AG04449 (cell line): ENCODE results near the gene MYDGF.

Experiments
- CTCF ChIA-PET: fragments of 350-600 bp; formaldehyde crosslinking; extraction: SDS; loops from one replicate; lab custom pipeline; 2021; ENCODE audit warnings: antibody characterized with exemption; lab: Yijun Ruan, JAX
- POLR2A ChIA-PET: fragments of 400-600, 350-600 bp; formaldehyde crosslinking; extraction: SDS; loops from one replicate; lab custom pipeline; 2020; ENCODE audit warnings: antibody characterized with exemption, inconsistent platforms; lab: Yijun Ruan, JAX
- DNase-seq: peaks from one replicate; pipeline ENCODE4 v3.0.0-alpha.2; 2010; ENCODE audit warnings: low read depth, low spot score
- H3K4me3 ChIP-seq: 2 replicates; pipeline ENCODE4 v1.5.1; 2011; ENCODE audit warnings: low read depth, mild to moderate bottlenecking, control low read depth, low read length
- TF ChIP-seq, protein P1 (sequence below): IDR thresholded peaks from one replicate; pipeline ENCODE4 v1.5.1; 2011; ENCODE audit warnings: mild to moderate bottlenecking, moderate library complexity, low read length, control low read depth, inconsistent platforms; ENCODE audit not compliant: insufficient read depth; ENCODE audit errors: missing control alignments

MYDGF gene

DNA sequence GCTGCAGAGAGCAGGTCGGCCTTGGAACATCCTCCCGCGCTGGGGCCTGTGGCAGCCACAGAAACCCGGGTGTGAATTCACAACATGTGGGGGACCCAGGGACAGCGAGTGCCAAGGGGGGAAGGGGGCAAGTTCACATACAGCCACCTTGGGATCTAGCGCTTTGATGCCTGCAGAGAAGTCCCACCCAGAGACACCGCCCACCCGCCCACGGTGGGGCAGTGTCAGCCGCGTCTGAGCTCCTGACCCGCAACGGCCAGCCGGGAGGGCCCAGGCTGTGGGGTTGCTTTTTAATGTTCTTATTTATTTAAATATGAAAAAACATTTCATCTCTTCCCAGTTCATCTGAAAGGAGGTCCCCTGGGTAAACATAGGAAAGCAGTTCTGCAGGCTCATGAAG is 12.9 kb downstream of the MYDGF start:
- H3K4me3 ChIP-seq: no peak overlapping the region
- POLR2A ChIA-PET: no interaction called here
- CTCF ChIA-PET: no interaction called here
- no peak for DNase-seq
- TF ChIP-seq, protein P1, sequence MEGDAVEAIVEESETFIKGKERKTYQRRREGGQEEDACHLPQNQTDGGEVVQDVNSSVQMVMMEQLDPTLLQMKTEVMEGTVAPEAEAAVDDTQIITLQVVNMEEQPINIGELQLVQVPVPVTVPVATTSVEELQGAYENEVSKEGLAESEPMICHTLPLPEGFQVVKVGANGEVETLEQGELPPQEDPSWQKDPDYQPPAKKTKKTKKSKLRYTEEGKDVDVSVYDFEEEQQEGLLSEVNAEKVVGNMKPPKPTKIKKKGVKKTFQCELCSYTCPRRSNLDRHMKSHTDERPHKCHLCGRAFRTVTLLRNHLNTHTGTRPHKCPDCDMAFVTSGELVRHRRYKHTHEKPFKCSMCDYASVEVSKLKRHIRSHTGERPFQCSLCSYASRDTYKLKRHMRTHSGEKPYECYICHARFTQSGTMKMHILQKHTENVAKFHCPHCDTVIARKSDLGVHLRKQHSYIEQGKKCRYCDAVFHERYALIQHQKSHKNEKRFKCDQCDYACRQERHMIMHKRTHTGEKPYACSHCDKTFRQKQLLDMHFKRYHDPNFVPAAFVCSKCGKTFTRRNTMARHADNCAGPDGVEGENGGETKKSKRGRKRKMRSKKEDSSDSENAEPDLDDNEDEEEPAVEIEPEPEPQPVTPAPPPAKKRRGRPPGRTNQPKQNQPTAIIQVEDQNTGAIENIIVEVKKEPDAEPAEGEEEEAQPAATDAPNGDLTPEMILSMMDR: no peak

DNA sequence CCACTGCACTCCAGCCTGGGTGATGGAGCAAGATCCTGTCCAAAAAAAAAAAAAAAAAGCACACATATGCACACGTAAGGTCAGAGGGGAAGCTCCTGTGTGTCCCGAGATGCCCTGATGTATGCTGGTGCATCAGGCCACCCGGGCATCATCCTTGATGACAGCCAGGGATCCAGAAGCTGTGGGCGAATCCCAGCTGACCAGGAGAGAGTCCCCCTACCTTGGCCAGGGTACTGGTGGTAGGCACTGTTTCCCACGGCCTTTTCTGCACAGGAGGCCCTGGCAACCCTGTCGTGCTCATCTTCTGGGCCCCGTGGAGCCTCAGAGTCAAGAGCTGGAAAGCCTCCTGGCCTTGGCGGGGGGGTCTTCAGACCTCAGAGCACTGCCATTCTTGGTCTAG is 14.0 kb downstream of the MYDGF start:
- ChIA-PET CTCF (interaction anchor here (1.0 to 1.5 kb wide), 2 partner anchors 20 to 24 kb away, joined by 3 to 5 read pairs; no protein-coding TSS in a partner anchor), POLR2A (no interaction called here)
- no peak for DNase-seq
- TF ChIP-seq, protein P1: no peak
- no peak overlapping the region for H3K4me3 ChIP-seq

DNA sequence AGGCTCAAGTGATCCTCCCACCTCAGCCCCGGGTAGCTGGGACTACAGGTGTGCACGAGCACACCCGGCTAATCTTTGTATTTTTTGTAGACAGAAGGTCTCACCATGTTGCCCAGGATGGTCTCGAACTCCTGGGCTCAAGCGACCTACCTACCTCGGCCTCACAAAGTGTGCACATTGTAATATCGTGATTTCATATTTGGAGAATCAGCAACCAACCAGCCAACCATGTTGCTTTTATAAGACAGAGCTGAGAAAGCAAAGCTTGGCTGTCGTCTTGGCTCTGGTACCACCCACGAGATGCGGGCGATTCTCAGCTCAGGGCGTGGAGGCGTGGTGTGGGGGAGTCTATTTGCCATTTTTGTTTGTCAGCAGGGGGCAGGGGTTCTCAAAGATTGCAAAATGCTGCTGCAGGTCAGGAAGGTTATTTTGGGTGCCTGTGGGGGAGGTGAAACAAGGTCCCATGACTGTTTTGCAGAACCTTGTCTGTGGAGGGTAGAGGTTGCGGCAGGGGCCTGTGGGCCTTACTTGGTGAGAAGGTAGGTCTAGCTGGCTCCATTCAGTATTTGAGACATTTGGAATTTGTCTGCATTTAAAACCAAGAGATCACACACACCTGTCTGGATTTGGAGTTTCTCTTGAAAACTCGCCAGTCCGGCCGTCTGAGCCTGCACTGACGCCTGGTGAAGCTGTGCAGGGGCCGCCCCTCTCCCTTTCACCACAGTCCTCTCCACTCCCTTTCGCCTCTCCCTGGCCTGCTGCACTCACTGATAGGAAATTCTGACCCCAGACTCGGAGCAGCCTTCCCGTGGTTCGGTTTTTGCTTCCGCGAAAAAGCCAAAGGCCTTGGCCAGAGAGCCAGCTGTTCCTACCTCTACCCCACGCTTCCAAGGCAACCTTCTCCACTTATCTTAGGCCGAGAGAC is 15.4 kb downstream of the MYDGF start:
- no peak overlapping the region for H3K4me3 ChIP-seq
- CTCF ChIA-PET: interaction anchor here (1.5 to 2.5 kb wide), 2 partner anchors 19 kb away, joined by 5 to 10 read pairs; no protein-coding TSS in a partner anchor
- TF ChIP-seq, protein P1: no peak
- POLR2A ChIA-PET: no interaction called here
- DNase-seq: no peak

DNA sequence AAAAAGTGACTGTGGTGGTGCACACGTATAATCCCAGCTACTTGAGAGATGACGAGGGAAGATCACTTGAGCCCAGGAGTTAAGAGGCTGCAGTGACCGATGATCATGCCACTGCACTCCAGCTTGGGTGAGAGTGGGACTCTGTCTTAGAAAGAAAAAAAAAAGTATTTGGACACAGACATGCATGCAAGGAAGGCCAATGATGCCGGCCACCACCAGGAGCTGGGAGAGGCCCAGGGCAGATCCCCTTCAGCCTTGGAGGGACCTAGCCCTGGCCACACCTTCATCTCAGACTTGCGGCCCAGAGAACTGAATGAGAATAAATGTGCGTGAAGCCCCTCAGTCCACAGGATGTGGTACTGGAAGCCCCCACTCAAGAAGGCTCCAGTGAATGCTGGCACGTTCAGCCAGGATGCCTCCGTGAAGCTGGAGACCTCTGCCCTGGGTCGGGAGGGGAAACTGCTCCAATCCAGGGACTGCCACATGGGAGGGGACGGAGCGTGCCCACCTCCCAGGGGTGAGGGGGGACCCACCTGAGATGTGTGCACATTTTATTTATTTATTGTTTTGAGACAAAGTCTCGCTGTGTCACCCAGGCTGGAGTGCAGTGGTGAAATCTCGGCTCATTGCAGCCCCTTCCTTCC is 16.2 kb downstream of the MYDGF start:
- POLR2A ChIA-PET: no interaction called here

DNA sequence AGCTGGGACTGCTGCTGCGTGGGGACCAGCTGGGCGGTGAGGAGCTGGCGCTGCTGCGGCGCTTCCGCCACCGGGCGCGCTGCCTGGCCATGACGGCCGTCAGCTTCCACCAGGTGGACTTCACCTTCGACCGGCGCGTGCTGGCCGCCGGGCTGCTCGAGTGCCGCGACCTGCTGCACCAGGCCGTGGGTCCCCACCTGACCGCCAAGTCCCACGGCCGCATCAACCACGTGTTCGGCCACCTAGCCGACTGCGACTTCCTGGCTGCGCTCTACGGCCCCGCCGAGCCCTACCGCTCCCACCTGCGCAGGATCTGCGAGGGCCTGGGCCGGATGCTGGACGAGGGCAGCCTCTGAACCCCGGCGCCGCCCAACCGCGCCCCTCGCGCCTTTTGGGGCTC is 18.1 kb downstream of the MYDGF start:
- no peak overlapping the region for H3K4me3 ChIP-seq
- ChIA-PET POLR2A (no interaction called here), CTCF (no interaction called here)
- TF ChIP-seq, protein P1: no peak
- no peak for DNase-seq

More for the DNA sequence above, 16.2 kb downstream of the MYDGF start:
- DNase-seq: no peak
- TF ChIP-seq, protein P1: no peak
- H3K4me3 ChIP-seq: no peak overlapping the region
- CTCF ChIA-PET: interaction anchor here (2.5 kb wide), 1 partner anchor 18 kb away, joined by 10 read pairs; no protein-coding TSS in a partner anchor

DNA sequence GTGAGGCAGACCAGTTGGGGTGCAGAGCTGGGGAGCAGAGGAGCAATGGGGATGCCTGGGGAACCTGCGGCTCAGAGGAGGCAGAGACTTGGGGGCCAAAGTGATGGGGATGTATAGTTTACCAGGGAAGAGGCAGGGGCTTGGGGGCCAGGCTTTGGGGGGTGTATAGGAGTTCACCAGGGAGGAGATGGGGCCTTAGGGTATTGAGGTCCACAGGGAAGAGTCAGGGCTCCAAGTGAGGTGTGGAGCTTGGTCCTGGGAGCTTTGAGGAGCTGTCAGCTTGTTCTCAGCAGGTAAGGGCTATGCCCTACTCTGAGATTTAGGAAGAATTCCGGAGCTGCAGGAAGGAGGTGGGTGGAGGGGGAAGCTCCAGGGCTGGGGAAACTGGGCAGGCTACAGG is 20.0 kb downstream of the MYDGF start:
- no peak for DNase-seq
- CTCF ChIA-PET: interaction anchor here (0.7 to 1.1 kb wide), 2 partner anchors 10 to 80 kb away, joined by 3 read pairs; no protein-coding TSS in a partner anchor
- H3K4me3 ChIP-seq: no peak overlapping the region
- POLR2A ChIA-PET: no interaction called here
- TF ChIP-seq, protein P1: no peak
